GM12878 (cell line): ENCODE measurements around the gene STMP1.

Experiments
- ATF3 ChIP-seq: IDR thresholded peaks from 2 replicates; pipeline ENCODE4 v1.6.1; 2011; ENCODE audit warnings: low read depth, mild to moderate bottlenecking, low read length, moderate library complexity, borderline replicate concordance; ENCODE audit errors: extremely low read depth
- CEBPB ChIP-seq, 2 experiments: fragments of 150-350 bp in 1 of 2; IDR thresholded peaks; 2 replicates each; pipeline ENCODE4 v1.6.1; 2012 to 2014; ENCODE audit warnings: low read depth in 2 of 2, low read length in 2 of 2, borderline replicate concordance in 1 of 2, inconsistent platforms in 1 of 2
- CHD2 ChIP-seq: IDR thresholded peaks from 2 replicates; pipeline ENCODE4 v1.6.1; 2011; ENCODE audit warnings: low read depth, low read length, improper control_type of control experiment, borderline replicate concordance
- CTCF ChIP-seq, 3 experiments: IDR thresholded peaks in 2 of 3; conservative IDR thresholded peaks in 1 of 3; 2 replicates each; pipeline ENCODE4 v1.5.1; 2011; ENCODE audit warnings: low read depth in 3 of 3, low read length in 3 of 3, mild to moderate bottlenecking in 3 of 3, control low read depth in 2 of 3, moderate library complexity in 2 of 3, inconsistent platforms in 1 of 3, mixed read lengths in 1 of 3; ENCODE audit not compliant: control insufficient read depth in 2 of 3, insufficient read depth in 1 of 3; ENCODE audit errors: extremely low read depth in 1 of 3
- E2F4 ChIP-seq: IDR thresholded peaks from 2 replicates; pipeline ENCODE4 v1.6.1; 2012; ENCODE audit warnings: low read depth, low read length, improper control_type of control experiment
- EZH2 ChIP-seq: IDR thresholded peaks from 2 replicates; pipeline ENCODE4 v1.6.1; 2012; ENCODE audit warnings: low read depth, mild to moderate bottlenecking, control low read depth, inconsistent platforms, low read length, borderline replicate concordance; ENCODE audit not compliant: control insufficient read depth
- FOXK2 ChIP-seq: fragments of 450-650 bp; IDR thresholded peaks from 2 replicates; pipeline ENCODE4 v1.6.1; 2017; ENCODE audit warnings: mild to moderate bottlenecking, moderate library complexity
- MXI1 ChIP-seq: fragments of 150-350 bp; IDR thresholded peaks from 2 replicates; pipeline ENCODE4 v1.6.1; 2011; ENCODE audit warnings: low read depth, mild to moderate bottlenecking, inconsistent platforms, low read length, improper control_type of control experiment
- POLR2A ChIP-seq: IDR thresholded peaks from 2 replicates; pipeline ENCODE4 v1.6.1; 2011; ENCODE audit warnings: low read depth, mild to moderate bottlenecking, low read length
- RCOR1 ChIP-seq: conservative IDR thresholded peaks from 2 replicates; pipeline ENCODE4 v1.6.1; 2012; ENCODE audit warnings: low read depth, low read length, improper control_type of control experiment
- REST ChIP-seq: IDR thresholded peaks from 2 replicates; pipeline ENCODE4 v1.6.1; 2012; ENCODE audit warnings: mild to moderate bottlenecking, low read depth, low read length
- ZBTB11 ChIP-seq: fragments of 450-650 bp; formaldehyde crosslinking; IDR thresholded peaks from 2 replicates; pipeline ENCODE4 v1.5.0; 2022; ENCODE audit warnings: mild to moderate bottlenecking, missing genetic modification characterization

GRCh38 chr7:135670179-135670578, 7.9 kb downstream of the STMP1 start:
- no peak for TF ChIP-seq FOXK2
- no peak for TF ChIP-seq CHD2
- no peak for TF ChIP-seq ZBTB11 (CRISPR knock-in tag)
- no peak for TF ChIP-seq EZH2
- TF ChIP-seq CTCF (IDR thresholded peaks at IDR 0.05 in 2 of 3, conservative IDR thresholded peaks at IDR 0.05 in 1 of 3; ENCODE audit: control insufficient read depth in 2 of 3, extremely low read depth in 1 of 3, insufficient read depth in 1 of 3, low read depth in 3 of 3, low read length in 3 of 3): no peak
- TF ChIP-seq POLR2A: no peak
- no peak for TF ChIP-seq ATF3
- no peak for TF ChIP-seq MXI1
- no peak for TF ChIP-seq REST
- no peak for TF ChIP-seq RCOR1
- no peak for TF ChIP-seq E2F4
- no peak for TF ChIP-seq CEBPB (IDR thresholded peaks at IDR 0.05; ENCODE audit: borderline replicate concordance in 1 of 2, low read depth in 2 of 2, low read length in 2 of 2)
